ENCODE results near the gene AUTS2.

The AUTS2 gene

DNA sequence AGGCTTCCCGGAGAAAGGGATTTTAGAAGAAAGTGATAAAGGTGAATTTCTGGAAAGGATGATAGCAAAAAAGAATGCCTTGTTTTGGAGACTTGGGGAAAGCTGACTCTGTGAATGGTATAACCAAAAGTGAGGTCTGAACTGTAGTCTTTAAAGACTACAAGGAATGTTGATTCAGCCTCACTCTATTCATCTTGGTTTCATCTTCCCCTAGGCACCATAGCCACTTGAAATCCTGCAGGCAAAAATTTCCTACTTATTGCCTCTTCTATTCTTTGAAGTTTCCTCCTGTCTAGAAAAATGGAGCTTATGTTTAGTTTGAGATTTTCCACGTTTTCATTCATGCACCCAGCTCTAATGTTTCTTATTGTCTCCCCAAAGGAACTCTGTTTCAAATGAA, 518.0 kb downstream of the AUTS2 start:
- Histone ChIP-seq H3K27ac (no peak overlapping the region), H3K4me3 (ENCODE audit: low read depth in 1 of 2, low read length in 1 of 2) (no peak overlapping the region), H3K27me3 (no peaks in the 10 kb centered on the region), H3K9me3 (no peaks in the 10 kb centered on the region), H3K4me1 (ENCODE audit: control insufficient read depth in 1 of 2, insufficient read depth in 1 of 2, low read depth in 1 of 2, low read length in 1 of 2) (no peaks in the 10 kb centered on the region), H3K36me3 (no peaks in the 10 kb centered on the region)
- TF ChIP-seq, protein P1, sequence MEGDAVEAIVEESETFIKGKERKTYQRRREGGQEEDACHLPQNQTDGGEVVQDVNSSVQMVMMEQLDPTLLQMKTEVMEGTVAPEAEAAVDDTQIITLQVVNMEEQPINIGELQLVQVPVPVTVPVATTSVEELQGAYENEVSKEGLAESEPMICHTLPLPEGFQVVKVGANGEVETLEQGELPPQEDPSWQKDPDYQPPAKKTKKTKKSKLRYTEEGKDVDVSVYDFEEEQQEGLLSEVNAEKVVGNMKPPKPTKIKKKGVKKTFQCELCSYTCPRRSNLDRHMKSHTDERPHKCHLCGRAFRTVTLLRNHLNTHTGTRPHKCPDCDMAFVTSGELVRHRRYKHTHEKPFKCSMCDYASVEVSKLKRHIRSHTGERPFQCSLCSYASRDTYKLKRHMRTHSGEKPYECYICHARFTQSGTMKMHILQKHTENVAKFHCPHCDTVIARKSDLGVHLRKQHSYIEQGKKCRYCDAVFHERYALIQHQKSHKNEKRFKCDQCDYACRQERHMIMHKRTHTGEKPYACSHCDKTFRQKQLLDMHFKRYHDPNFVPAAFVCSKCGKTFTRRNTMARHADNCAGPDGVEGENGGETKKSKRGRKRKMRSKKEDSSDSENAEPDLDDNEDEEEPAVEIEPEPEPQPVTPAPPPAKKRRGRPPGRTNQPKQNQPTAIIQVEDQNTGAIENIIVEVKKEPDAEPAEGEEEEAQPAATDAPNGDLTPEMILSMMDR (IDR thresholded peaks at IDR 0.05): no peak

DNA sequence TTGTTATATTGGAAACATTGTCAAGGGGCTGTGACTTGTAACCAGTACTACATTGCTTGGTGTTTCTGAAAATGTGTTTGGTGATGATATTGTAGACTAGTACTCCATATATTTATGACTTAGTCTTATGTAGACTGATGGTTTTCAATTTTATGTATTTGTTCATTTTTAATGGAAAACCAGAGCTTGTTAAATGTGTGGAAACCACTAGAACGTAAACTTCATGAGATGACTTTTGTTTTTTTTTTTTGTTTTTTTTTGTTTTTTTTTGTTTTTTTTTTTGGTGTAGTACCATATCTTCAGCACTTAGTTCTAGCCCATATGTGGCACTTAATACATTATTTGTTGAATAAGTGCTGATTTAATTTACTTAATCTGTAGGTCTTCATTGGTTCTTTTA, 518.6 kb downstream of the AUTS2 start:
- H3K36me3 ChIP-seq: no peaks in the 10 kb centered on the region

DNA sequence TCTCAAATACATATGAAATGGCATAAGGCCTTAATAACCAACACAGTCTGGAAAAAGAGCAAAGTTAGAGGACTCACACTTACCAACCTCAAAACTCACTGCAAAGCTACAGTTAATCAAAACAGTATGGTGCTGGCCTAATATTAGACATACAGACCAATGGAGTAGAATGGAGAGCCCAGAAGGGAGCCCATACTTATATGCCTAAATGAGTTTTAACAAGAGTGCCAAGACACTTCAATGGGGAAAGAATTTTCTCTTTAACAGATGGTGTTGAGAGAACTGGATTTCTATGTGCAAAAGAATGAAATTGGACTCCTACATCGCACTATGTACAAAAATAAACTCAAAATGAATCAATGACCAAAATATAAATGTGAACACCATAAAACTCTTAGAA, 522.6 kb downstream of the AUTS2 start:
- Histone ChIP-seq H3K27ac (no peak overlapping the region), H3K9me3 (peaks cover 7% of the 10 kb centered on the region), H3K27me3 (no peaks in the 10 kb centered on the region), H3K4me1 (ENCODE audit: control insufficient read depth in 1 of 2, insufficient read depth in 1 of 2, low read depth in 1 of 2, low read length in 1 of 2) (no peaks in the 10 kb centered on the region), H3K4me3 (ENCODE audit: low read depth in 1 of 2, low read length in 1 of 2) (no peak overlapping the region), H3K36me3 (no peaks in the 10 kb centered on the region)
- TF ChIP-seq, protein P1 (IDR thresholded peaks at IDR 0.05): no peak

More for the DNA sequence above, 518.6 kb downstream of the AUTS2 start:
- Histone ChIP-seq H3K4me3 (ENCODE audit: low read depth in 1 of 2, low read length in 1 of 2) (no peak overlapping the region), H3K27ac (no peak overlapping the region), H3K9me3 (peaks cover 2% of the 10 kb centered on the region), H3K27me3 (no peaks in the 10 kb centered on the region), H3K4me1 (ENCODE audit: control insufficient read depth in 1 of 2, insufficient read depth in 1 of 2, low read depth in 1 of 2, low read length in 1 of 2) (no peaks in the 10 kb centered on the region)
- TF ChIP-seq, protein P1 (IDR thresholded peaks at IDR 0.05): no peak

DNA sequence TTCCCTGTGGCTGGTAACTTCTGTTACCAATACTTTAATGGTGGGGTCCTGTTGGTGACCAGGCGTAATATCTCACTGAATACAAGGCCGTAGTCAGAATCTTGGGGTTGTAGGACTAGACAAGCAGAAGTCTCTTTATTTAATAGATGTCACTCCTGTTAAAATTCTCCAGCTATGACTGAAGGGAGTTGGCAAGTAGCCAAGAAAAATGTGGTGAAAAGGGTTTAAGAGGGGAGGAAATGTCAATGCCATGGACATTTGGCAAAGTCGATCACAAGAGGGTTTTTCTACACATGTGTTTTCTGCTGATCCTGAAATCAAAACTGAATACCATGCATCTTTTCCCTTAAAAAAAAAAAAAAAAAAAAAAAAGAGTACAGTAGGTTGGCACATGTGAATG, 533.5 kb downstream of the AUTS2 start:
- Histone ChIP-seq H3K27ac (no peak overlapping the region), H3K4me3 (ENCODE audit: low read depth in 1 of 2, low read length in 1 of 2) (no peak overlapping the region), H3K27me3 (no peaks in the 10 kb centered on the region), H3K36me3 (no peaks in the 10 kb centered on the region), H3K4me1 (ENCODE audit: control insufficient read depth in 1 of 2, insufficient read depth in 1 of 2, low read depth in 1 of 2, low read length in 1 of 2) (no peaks in the 10 kb centered on the region), H3K9me3 (no peaks in the 10 kb centered on the region)
- TF ChIP-seq, protein P1 (IDR thresholded peaks at IDR 0.05): no peak

DNA sequence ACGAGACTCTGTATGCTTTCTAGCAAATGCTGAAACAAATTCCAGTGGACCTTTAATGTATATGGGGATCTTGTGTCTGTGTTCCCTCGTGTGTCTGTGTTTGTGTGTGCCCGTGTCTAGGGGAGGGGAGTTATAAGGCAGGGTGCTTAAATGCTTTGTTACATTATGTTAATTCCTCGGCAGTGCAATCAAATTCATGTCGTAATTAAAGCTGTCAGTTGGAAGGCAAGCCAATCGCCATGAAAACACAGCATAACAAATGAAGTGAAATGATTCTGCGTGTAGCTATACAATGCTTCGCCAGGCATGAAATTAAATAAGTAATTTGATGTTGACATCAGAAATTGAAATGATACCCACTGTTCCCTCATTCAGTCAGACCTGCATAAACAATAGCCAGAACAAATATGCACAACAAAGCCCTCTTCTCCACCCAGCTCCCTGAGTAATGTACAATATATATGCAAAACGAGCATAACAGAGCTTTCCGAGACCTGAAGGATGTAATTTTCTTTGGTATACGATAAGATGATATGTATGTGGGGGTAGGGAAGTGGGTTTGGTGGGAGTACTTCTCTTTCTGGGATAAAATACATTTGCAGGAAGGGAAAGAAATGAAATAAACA, 534.1 kb downstream of the AUTS2 start:
- Histone ChIP-seq H3K4me1 (ENCODE audit: control insufficient read depth in 1 of 2, insufficient read depth in 1 of 2, low read depth in 1 of 2, low read length in 1 of 2) (no peaks in the 10 kb centered on the region), H3K36me3 (no peaks in the 10 kb centered on the region), H3K4me3 (ENCODE audit: low read depth in 1 of 2, low read length in 1 of 2) (no peak overlapping the region), H3K27ac (no peak overlapping the region), H3K27me3 (no peaks in the 10 kb centered on the region), H3K9me3 (no peaks in the 10 kb centered on the region)
- TF ChIP-seq, protein P1 (IDR thresholded peaks at IDR 0.05): no peak

Data from neutrophil (primary cell).